ENCODE measurements around the gene VSX2.

VSX2 gene

GRCh38 chr14:74260525-74261233, 21.4 kb downstream of the VSX2 start:
- no peak for DNase-seq

GRCh38 chr14:74261288-74261687, 22.0 kb downstream of the VSX2 start:
- no peak for DNase-seq

GRCh38 chr14:74262076-74262475, 22.8 kb downstream of the VSX2 start:
- DNase-seq: no peak

GRCh38 chr14:74263181-74263580, 23.9 kb downstream of the VSX2 start:
- no peak for DNase-seq

GRCh38 chr14:74263921-74264320, 24.7 kb downstream of the VSX2 start:
- no peak for DNase-seq

GRCh38 chr14:74265301-74265965, 26.2 kb downstream of the VSX2 start:
- no peak for DNase-seq

GRCh38 chr14:74267588-74267987, 28.3 kb downstream of the VSX2 start:
- no peak for DNase-seq

GRCh38 chr14:74270382-74271177, 31.3 kb downstream of the VSX2 start:
- peak in 1 of 2 experiments; percentile 54 for DNase-seq

- no peak for DNase-seq
Observed at GRCh38 chr14:74271365-74271764, 32.1 kb downstream of the VSX2 start.

- DNase-seq: no peak
Observed at GRCh38 chr14:74275241-74275841, 36.1 kb downstream of the VSX2 start.

- no peak for DNase-seq
Observed at GRCh38 chr14:74278080-74278479, 38.8 kb downstream of the VSX2 start.

GRCh38 chr14:74281069-74281468, 41.8 kb downstream of the VSX2 start:
- no peak for DNase-seq

- no peak for DNase-seq
Observed at GRCh38 chr14:74286736-74287135, 47.5 kb downstream of the VSX2 start.

GRCh38 chr14:74289801-74290200, 50.6 kb downstream of the VSX2 start:
- no peak for DNase-seq

- DNase-seq: no peak
Observed at GRCh38 chr14:74290415-74290814, 51.2 kb downstream of the VSX2 start.

GRCh38 chr14:74292061-74292460, 52.8 kb downstream of the VSX2 start:
- no peak for DNase-seq

GRCh38 chr14:74293606-74294005, 54.4 kb downstream of the VSX2 start:
- no peak for DNase-seq

- no peak for DNase-seq
Observed at GRCh38 chr14:74296037-74296467, 56.8 kb downstream of the VSX2 start.

GRCh38 chr14:74297986-74298385, 58.7 kb downstream of the VSX2 start:
- DNase-seq: no peak

GRCh38 chr14:74299061-74299545, 59.9 kb downstream of the VSX2 start:
- no peak for DNase-seq

- no peak for DNase-seq
Observed at GRCh38 chr14:74301594-74302151, 62.4 kb downstream of the VSX2 start.

GRCh38 chr14:74302152-74302628, 62.9 kb downstream of the VSX2 start:
- peak in 1 of 2 experiments; percentile 70 for DNase-seq

Measured in SW 1271 (cell line).